Liver (tissue), 3 donors: ENCODE data around the gene GFOD2.

Source experiments
- ATF3 ChIP-seq: IDR thresholded peaks from 2 replicates; pipeline ENCODE4 v1.6.1; 2016; ENCODE audit warnings: antibody characterized with exemption
- CTCF ChIP-seq: fragments of 150-350 bp; IDR thresholded peaks from 2 replicates; pipeline ENCODE4 v1.5.1; 2017; ENCODE audit warnings: improper control_type of control experiment, low read depth, low read length; ENCODE audit not compliant: missing input control
- FOXA1 ChIP-seq: IDR thresholded peaks from 2 replicates; pipeline ENCODE4 v1.6.1; 2016; ENCODE audit warnings: antibody characterized with exemption
- FOXA2 ChIP-seq: IDR thresholded peaks from 2 replicates; pipeline ENCODE4 v1.6.1; 2016; ENCODE audit warnings: antibody characterized with exemption
- GABPA ChIP-seq, 2 donors: IDR thresholded peaks in 1 of 2; conservative IDR thresholded peaks in 1 of 2; 2 replicates each; pipeline ENCODE4 v1.6.1; 2016; ENCODE audit warnings: antibody characterized with exemption in 2 of 2, mild to moderate bottlenecking in 1 of 2, moderate library complexity in 1 of 2
- HNF4G ChIP-seq: IDR thresholded peaks from 2 replicates; pipeline ENCODE4 v1.6.1; 2016; ENCODE audit warnings: antibody characterized with exemption
- MAX ChIP-seq: IDR thresholded peaks from 2 replicates; pipeline ENCODE4 v1.6.1; 2016; ENCODE audit warnings: antibody characterized with exemption
- RAD21 ChIP-seq, 2 donors: IDR thresholded peaks; 2 replicates each; pipeline ENCODE4 v1.6.1; 2016; ENCODE audit warnings: antibody characterized with exemption in 2 of 2, mild to moderate bottlenecking in 2 of 2
- REST ChIP-seq: IDR thresholded peaks from 2 replicates; pipeline ENCODE4 v1.6.1; 2016; ENCODE audit warnings: antibody characterized with exemption, mild to moderate bottlenecking
- RXRA ChIP-seq, 2 donors: IDR thresholded peaks; 2 replicates each; pipeline ENCODE4 v1.6.1; 2017 to 2018; ENCODE audit warnings: antibody characterized with exemption in 2 of 2, mild to moderate bottlenecking in 1 of 2
- SP1 ChIP-seq: IDR thresholded peaks from 2 replicates; pipeline ENCODE4 v1.6.1; 2018; ENCODE audit warnings: antibody characterized with exemption, mild to moderate bottlenecking
- TAF1 ChIP-seq: conservative IDR thresholded peaks from 2 replicates; pipeline ENCODE4 v1.6.1; 2016; ENCODE audit warnings: antibody characterized with exemption, mild to moderate bottlenecking
- YY1 ChIP-seq: IDR thresholded peaks from 2 replicates; pipeline ENCODE4 v1.6.1; 2016; ENCODE audit warnings: antibody characterized with exemption, mild to moderate bottlenecking
- ZBTB33 ChIP-seq: IDR thresholded peaks from 2 replicates; pipeline ENCODE4 v1.6.1; 2016; ENCODE audit warnings: antibody characterized with exemption
- donor health status: healthy.
- donor health status: healthy.

- TF ChIP-seq CTCF (peak; percentile 18), SP1 (no peak), YY1 (peak; percentile 5), MAX (no peak), ATF3 (peak; percentile 83), REST (no peak), ZBTB33 (no peak), GABPA (IDR thresholded peaks at IDR 0.05 in 1 of 2, conservative IDR thresholded peaks at IDR 0.05 in 1 of 2) (no peak), TAF1 (no peak), HNF4G (no peak), RAD21 (IDR thresholded peaks at IDR 0.05) (no peak), FOXA1 (no peak), FOXA2 (no peak), RXRA (IDR thresholded peaks at IDR 0.05) (no peak)
Measured at GRCh38 chr16:67660564-67661028, 58.5 kb downstream of the GFOD2 start, which contains the start of gene PARD6A.
